ENCODE results near the gene RNF166. TPM values are rescaled to one million over a fixed set of nuclear protein-coding genes. Genes with fewer than 3 reads are reported as not detected.

Gene RNF166
- total RNA-seq, 1 experiment from 2014 or later: 26.5 TPM

- Histone ChIP-seq H3K9me3 (ENCODE audit: control insufficient read depth, low read depth, low read length) (no peaks in the 10 kb centered on the region), H3K27ac (ENCODE audit: insufficient read length, low read depth, low read length) (no peak overlapping the region), H2BK120ac (ENCODE audit: low read depth, low read length, poor library complexity, severe bottlenecking) (no peak overlapping the region), H3K27me3 (ENCODE audit: insufficient read depth, low read length) (no peaks in the 10 kb centered on the region), H4K5ac (ENCODE audit: insufficient read length, low read depth, low read length) (no peak overlapping the region), H2AFZ (ENCODE audit: low read length) (no peak overlapping the region), H3K4me2 (ENCODE audit: insufficient read depth, insufficient read length, low read length) (no peak overlapping the region), H3K14ac (ENCODE audit: insufficient read depth, low read length) (no peak overlapping the region), H3K18ac (ENCODE audit: insufficient read length, low read depth, low read length) (no peak overlapping the region), H2BK20ac (ENCODE audit: low read depth, low read length, poor library complexity, severe bottlenecking) (no peak overlapping the region), H3K79me1 (ENCODE audit: insufficient read depth, low read depth, low read length, poor library complexity, severe bottlenecking) (no peaks in the 10 kb centered on the region), H3K4me1 (ENCODE audit: insufficient read depth, low read length) (no peaks in the 10 kb centered on the region), H4K91ac (ENCODE audit: insufficient read length, low read depth, low read length) (no peak overlapping the region), H3K4ac (ENCODE audit: low read depth, low read length) (no peak overlapping the region), H3K23ac (ENCODE audit: insufficient read length, low read depth, low read length) (no peak overlapping the region), H2BK12ac (ENCODE audit: insufficient read length, low read depth, low read length) (no peak overlapping the region), H4K8ac (replicated peaks; ENCODE audit: insufficient read length, low read depth, low read length) (no peak overlapping the region), H2BK15ac (ENCODE audit: low read depth, low read length) (no peak overlapping the region), H3K23me2 (ENCODE audit: insufficient read length, low read depth, low read length, poor library complexity, severe bottlenecking) (no peaks in the 10 kb centered on the region), H4K20me1 (ENCODE audit: control insufficient read depth, insufficient read depth, insufficient read length) (no peaks in the 10 kb centered on the region), H3K79me2 (ENCODE audit: insufficient read depth, low read length) (no peaks in the 10 kb centered on the region), H3K56ac (ENCODE audit: insufficient read length, low read depth, low read length) (no peak overlapping the region), H2AK5ac (ENCODE audit: insufficient read length, low read length) (no peak overlapping the region), H3T11ph (ENCODE audit: low read length) (no peak overlapping the region), H2BK5ac (ENCODE audit: insufficient read length, low read length) (no peak overlapping the region), H3K9ac (ENCODE audit: extremely low read depth, insufficient read length, low read length) (no peak overlapping the region)
- peak; percentile 66 for DNase-seq
- TF ChIP-seq CTCF (conservative IDR thresholded peaks at IDR 0.05): no peak; the same call in 2 of the 3 replicates
- peaks cover 10 to 33% (median 29%) of the 10 kb centered on the region in 3 experiments; a peak in 6 of 7 replicates for H3K36me3 Mint-ChIP-seq (ENCODE audit: insufficient read depth in 1 of 3, low read depth in 3 of 3)
- H3K27ac Mint-ChIP-seq: no peak overlapping the region
- no peaks in the 10 kb centered on the region; the same call in 1 of the 2 replicates for H3K27me3 Mint-ChIP-seq (ENCODE audit: low read depth)
- no CpG with 5 or more reads among the region's 39 CpGs for WGBS (ENCODE audit: extremely low coverage, insufficient read length, low lambda C conversion rate)
- H3K4me1 Mint-ChIP-seq: no peaks in the 10 kb centered on the region
- H3K9me3 Mint-ChIP-seq: no peaks in the 10 kb centered on the region
- no peak overlapping the region for H3K4me3 Mint-ChIP-seq
Observed at GRCh38 chr16:88722784-88723506, 16.7 kb upstream of the RNF166 start.

Measured in H9 (cell line).